ENCODE data around the gene KMT2A.
"Not testable (repeated sequence)": the region's sequence is repeated elsewhere in the genome, so short reads cannot be mapped to it uniquely, and the experiment has no call there.

Gene KMT2A

GRCh38 chr11:118552341-118552740, 116.0 kb downstream of the KMT2A start:
- no peak for DNase-seq

GRCh38 chr11:118560806-118561205, 124.5 kb downstream of the KMT2A start:
- no peak overlapping the region for H3K4me3 Mint-ChIP-seq
- no peaks in the 10 kb centered on the region for H3K9me3 Mint-ChIP-seq
- H3K27ac Mint-ChIP-seq, result no peak overlapping the region
- no peaks in the 10 kb centered on the region for H3K27me3 Mint-ChIP-seq
- ATAC-seq (no peak), DNase-seq (no peak)
- H3K36me3 Mint-ChIP-seq (ENCODE audit: low read depth), result peaks cover 12% of the 10 kb centered on the region
- peaks cover 12% of the 10 kb centered on the region for H3K4me1 Mint-ChIP-seq

More at GRCh38 chr11:118552341-118552740, 116.0 kb downstream of the KMT2A start:
- Mint-ChIP-seq H3K27me3 (no peaks in the 10 kb centered on the region), H3K4me1 (no peaks in the 10 kb centered on the region), H3K9me3 (no peaks in the 10 kb centered on the region), H3K36me3 (ENCODE audit: low read depth) (peaks cover 15% of the 10 kb centered on the region), H3K4me3 (no peak overlapping the region), H3K27ac (no peak overlapping the region)
- ATAC-seq, result no peak

GRCh38 chr11:118565051-118565450, 128.8 kb downstream of the KMT2A start:
- Mint-ChIP-seq H3K27ac (no peak overlapping the region), H3K9me3 (no peaks in the 10 kb centered on the region), H3K36me3 (ENCODE audit: low read depth) (peaks cover 2% of the 10 kb centered on the region), H3K4me3 (peak overlapping the region; percentile 93), H3K27me3 (no peaks in the 10 kb centered on the region), H3K4me1 (peaks cover 12% of the 10 kb centered on the region)
- DNase-seq (no peak), ATAC-seq (no peak)

GRCh38 chr11:118569670-118570069, 133.4 kb downstream of the KMT2A start:
- Mint-ChIP-seq H3K27ac (no peak overlapping the region), H3K4me1 (peaks cover 37% of the 10 kb centered on the region), H3K36me3 (ENCODE audit: low read depth) (peaks cover 13% of the 10 kb centered on the region), H3K4me3 (no peak overlapping the region), H3K9me3 (no peaks in the 10 kb centered on the region), H3K27me3 (no peaks in the 10 kb centered on the region)
- ATAC-seq, result no peak
- DNase-seq, result no peak

GRCh38 chr11:118570787-118571186, 134.5 kb downstream of the KMT2A start:
- H3K4me3 Mint-ChIP-seq, result peak overlapping the region; percentile 95
- H3K27ac Mint-ChIP-seq, result peak overlapping the region; percentile 95
- H3K27me3 Mint-ChIP-seq, result no peaks in the 10 kb centered on the region
- H3K4me1 Mint-ChIP-seq, result peaks cover 40% of the 10 kb centered on the region
- DNase-seq, result no peak
- H3K9me3 Mint-ChIP-seq, result no peaks in the 10 kb centered on the region
- no peak for ATAC-seq
- H3K36me3 Mint-ChIP-seq (ENCODE audit: low read depth), result peaks cover 15% of the 10 kb centered on the region

- not testable (repeated sequence) for H3K27me3 Mint-ChIP-seq, H3K9me3 Mint-ChIP-seq, ATAC-seq
- Mint-ChIP-seq H3K36me3 (ENCODE audit: low read depth) (peaks cover 21% of the 10 kb centered on the region), H3K4me1 (peaks cover 46% of the 10 kb centered on the region), H3K4me3 (peak overlapping the region; percentile 95), H3K27ac (peak overlapping the region; percentile 95)
- DNase-seq, result peak; percentile 28
Measured at GRCh38 chr11:118571701-118572060, 135.4 kb downstream of the KMT2A start.

- peak within 1 kb of the TSS; percentile 95 for H3K27ac Mint-ChIP-seq
- H3K9me3 Mint-ChIP-seq, result no peaks in the 10 kb centered on the region
- ATAC-seq (peak; percentile 76), DNase-seq (peak; percentile 80)
- H3K36me3 Mint-ChIP-seq (ENCODE audit: low read depth), result peaks cover 25% of the 10 kb centered on the region
- peak within 1 kb of the TSS; percentile 95 for H3K4me3 Mint-ChIP-seq
- H3K4me1 Mint-ChIP-seq, result peaks cover 52% of the 10 kb centered on the region
- no peaks in the 10 kb centered on the region for H3K27me3 Mint-ChIP-seq
Measured at GRCh38 chr11:118572061-118572980, 136.0 kb downstream of the KMT2A start, which contains the start of gene ARCN1. ARCN1 (plus strand) TSS chr11:118572409; CDS start chr11:118572548, 139 bp downstream.

- Mint-ChIP-seq H3K27ac (peak overlapping the region; percentile 95), H3K27me3 (no peaks in the 10 kb centered on the region), H3K36me3 (ENCODE audit: low read depth) (peaks cover 29% of the 10 kb centered on the region), H3K9me3 (no peaks in the 10 kb centered on the region), H3K4me1 (peaks cover 56% of the 10 kb centered on the region), H3K4me3 (peak overlapping the region; percentile 95)
- ATAC-seq, result peak; percentile 86
- peak; percentile 8 for DNase-seq
Measured at GRCh38 chr11:118572981-118573550, 136.8 kb downstream of the KMT2A start.

GRCh38 chr11:118574636-118575035, 138.3 kb downstream of the KMT2A start:
- peak overlapping the region; percentile 51 for H3K4me3 Mint-ChIP-seq
- ATAC-seq (no peak), DNase-seq (no peak)
- peaks cover 33% of the 10 kb centered on the region for H3K36me3 Mint-ChIP-seq (ENCODE audit: low read depth)
- H3K4me1 Mint-ChIP-seq, result peaks cover 64% of the 10 kb centered on the region
- H3K9me3 Mint-ChIP-seq, result no peaks in the 10 kb centered on the region
- H3K27ac Mint-ChIP-seq, result no peak overlapping the region
- H3K27me3 Mint-ChIP-seq, result no peaks in the 10 kb centered on the region

All from activated naive CD8-positive, alpha-beta T cell treated with anti-CD3 and anti-CD28 coated beads, Interleukin-2, amount 50 U/mL, for 24 hours (primary cell).